ENCODE measurements around the gene STXBP5. TPM values are rescaled to one million over a fixed set of nuclear protein-coding genes. Genes with fewer than 3 reads are reported as not detected.

Gene STXBP5
- total RNA-seq, 1 donor from 2014 or later: 26.2 TPM

- ATAC-seq (no peak), DNase-seq (ENCODE audit: low spot score) (no peak)
- intact Hi-C loops (cut with DNase I): no loop called here
Observed at GRCh38 chr6:147268254-147268653, 64.0 kb downstream of the STXBP5 start.

- ATAC-seq (no peak), DNase-seq (ENCODE audit: low spot score) (no peak)
- intact Hi-C loops (cut with DNase I): no loop called here
Observed at GRCh38 chr6:147274012-147274411, 69.8 kb downstream of the STXBP5 start.

DNA sequence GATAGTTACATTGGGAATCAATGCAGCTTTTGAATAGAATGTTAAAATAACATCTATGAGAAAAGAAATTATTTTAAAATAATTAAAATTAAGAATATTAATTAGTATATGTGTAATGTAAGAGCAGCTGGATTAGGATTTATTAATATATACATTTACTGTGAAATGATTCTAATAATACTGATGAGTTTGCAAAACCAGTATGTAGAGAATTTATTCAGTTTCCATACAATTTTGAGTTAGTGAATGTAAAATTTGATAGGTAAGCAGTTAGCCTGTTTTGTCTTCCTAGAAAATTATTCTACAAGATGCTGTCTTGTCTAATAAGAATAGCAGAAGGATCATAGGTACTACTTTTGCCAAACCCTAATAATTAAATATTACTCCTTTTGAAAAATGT, 70.6 kb downstream of the STXBP5 start:
- intact Hi-C loops (cut with DNase I): no loop called here
- ATAC-seq (no peak), DNase-seq (ENCODE audit: low spot score) (no peak)

DNA sequence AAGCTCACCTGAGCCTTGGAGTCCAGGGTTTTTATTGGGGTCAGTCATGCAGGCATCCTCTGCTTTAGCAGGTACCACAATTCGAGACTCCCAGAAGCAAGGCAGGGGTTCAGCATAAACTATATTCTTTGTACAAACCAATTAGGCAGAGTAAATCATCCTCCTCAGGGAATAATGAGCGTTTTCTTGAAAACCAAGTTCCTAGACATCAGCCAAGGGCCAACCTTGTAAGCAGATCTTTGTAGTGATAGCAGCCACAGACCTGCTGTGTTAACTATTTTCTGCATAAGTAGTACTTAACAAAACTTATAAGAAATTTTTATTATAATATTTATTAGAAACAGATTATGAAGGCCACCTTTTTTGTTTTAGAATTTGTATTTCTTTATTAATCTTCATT, 74.7 kb downstream of the STXBP5 start:
- intact Hi-C loops (cut with DNase I): no loop called here
- no peak for DNase-seq (ENCODE audit: low spot score)
- ATAC-seq: no peak

DNA sequence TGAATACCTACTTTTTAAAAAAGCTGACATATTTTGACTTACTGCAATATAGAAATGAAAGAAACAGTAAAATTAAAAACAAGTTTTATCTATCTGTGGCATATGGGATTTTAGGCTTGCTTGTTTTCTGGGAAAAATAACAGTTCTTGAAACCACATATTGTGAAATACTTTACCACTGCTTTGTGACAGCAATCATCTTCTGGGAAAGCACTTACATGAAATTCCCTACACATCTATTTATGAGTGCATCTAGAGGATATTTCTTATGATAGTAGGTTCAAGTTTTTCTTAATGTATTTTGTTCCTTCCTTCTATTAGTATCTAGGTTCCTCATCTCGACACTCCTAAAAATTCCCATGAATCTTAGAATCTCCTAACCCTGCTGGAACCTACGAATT, 75.2 kb downstream of the STXBP5 start:
- ATAC-seq: peak; percentile 44
- intact Hi-C loops (cut with DNase I): no loop called here
- DNase-seq (ENCODE audit: low spot score): no peak

- intact Hi-C loops (cut with DNase I): no loop called here
- DNase-seq (ENCODE audit: low spot score): no peak
- no peak for ATAC-seq
Observed at GRCh38 chr6:147281895-147282565, 77.8 kb downstream of the STXBP5 start.

DNA sequence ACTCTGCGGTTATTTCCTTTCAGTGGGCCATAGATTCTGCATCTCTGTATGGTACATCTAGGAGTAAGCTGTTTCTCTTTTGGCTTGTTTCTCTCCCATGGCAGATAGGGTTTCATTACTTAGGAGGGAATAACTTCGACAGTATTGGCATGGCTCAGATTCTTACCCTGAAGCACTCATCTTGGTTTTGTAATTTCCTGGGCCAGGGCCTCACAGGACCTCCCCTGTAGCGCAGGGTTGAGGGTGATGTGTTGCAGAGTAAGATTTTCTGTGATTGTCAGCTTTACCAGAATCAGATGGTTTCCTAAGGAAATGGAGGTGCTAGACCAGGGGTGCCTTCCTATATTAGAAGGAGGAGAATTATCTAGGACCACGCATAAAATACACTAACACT, 78.3 kb downstream of the STXBP5 start:
- ATAC-seq: no peak
- intact Hi-C loops (cut with DNase I): no loop called here

DNA sequence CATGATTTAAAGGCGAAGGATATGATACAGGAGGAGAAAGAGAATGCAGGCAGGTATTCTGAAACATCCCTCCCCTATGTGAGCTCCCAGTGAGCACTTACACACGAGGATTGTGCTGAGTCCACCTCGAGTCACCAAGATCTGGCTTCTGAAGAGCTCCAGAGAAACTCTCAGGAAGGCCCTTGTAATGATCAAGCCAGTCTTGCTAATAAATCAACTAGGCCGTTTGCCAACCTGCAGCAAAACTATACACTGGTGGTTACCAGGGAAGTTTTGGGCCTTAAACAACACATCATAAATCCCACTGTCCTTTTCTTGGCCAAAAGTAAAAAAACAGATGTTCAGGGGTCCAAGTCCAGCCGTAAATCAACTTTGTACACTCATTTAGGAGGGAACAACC, 79.2 kb downstream of the STXBP5 start:
- ATAC-seq (no peak), DNase-seq (ENCODE audit: low spot score) (no peak)
- intact Hi-C loops (cut with DNase I): no loop called here

More for the DNA sequence above, 78.3 kb downstream of the STXBP5 start:
- no peak for DNase-seq (ENCODE audit: low spot score)

GRCh38 chr6:147285087-147285855, 81.1 kb downstream of the STXBP5 start:
- no peak for DNase-seq (ENCODE audit: low spot score)
- intact Hi-C loops (cut with DNase I): no loop called here
- ATAC-seq: peak; percentile 65

DNA sequence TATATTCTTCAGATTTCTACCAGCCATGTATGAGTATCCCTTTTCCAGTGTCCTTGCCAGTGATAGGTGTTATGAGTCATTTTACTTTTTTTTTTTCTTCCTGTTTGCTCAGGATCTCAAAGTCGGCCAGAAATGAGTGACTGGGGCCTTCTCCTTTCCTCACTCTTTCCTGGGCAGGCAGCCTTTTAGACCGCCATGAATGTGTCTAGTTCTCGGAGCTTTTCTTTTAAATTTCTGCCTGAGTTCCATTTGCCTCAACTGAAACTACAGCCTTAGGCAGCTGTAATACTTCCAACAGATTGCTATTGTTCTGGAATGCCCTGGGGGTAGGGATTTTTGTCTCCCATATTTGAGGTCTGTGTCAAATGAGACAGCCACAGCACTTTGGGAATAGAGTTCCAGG, 83.7 kb downstream of the STXBP5 start:
- intact Hi-C loops (cut with DNase I): no loop called here
- no peak for DNase-seq (ENCODE audit: low spot score)
- ATAC-seq: no peak

DNA sequence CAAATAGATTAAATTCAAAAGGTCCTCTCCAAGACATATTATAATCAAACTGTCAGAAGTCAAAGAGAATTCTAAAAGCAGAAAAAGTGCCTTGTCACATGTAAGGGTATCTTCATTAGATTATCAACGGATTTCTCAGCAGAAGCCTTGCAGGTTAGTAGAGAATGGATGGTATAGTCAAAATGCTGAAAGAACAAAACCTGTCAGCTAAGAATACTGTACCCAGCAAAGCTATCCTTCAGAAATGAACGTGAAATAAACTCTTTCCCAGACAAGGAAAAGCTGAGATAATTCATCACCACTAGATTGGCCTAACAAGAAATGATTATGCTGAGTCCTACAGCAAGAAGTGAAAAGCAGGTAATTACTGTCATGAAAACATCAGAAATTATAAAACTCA, 92.9 kb downstream of the STXBP5 start:
- DNase-seq (ENCODE audit: low spot score): no peak
- no peak for ATAC-seq
- intact Hi-C loops (cut with DNase I): no loop called here

- no peak for DNase-seq (ENCODE audit: low spot score)
- intact Hi-C loops (cut with DNase I): no loop called here
- ATAC-seq: no peak
Observed at GRCh38 chr6:147297663-147298316, 93.6 kb downstream of the STXBP5 start.

- ATAC-seq: no peak
- intact Hi-C loops (cut with DNase I): no loop called here
- DNase-seq (ENCODE audit: low spot score): no peak
Observed at GRCh38 chr6:147298461-147298860, 94.2 kb downstream of the STXBP5 start.

DNA sequence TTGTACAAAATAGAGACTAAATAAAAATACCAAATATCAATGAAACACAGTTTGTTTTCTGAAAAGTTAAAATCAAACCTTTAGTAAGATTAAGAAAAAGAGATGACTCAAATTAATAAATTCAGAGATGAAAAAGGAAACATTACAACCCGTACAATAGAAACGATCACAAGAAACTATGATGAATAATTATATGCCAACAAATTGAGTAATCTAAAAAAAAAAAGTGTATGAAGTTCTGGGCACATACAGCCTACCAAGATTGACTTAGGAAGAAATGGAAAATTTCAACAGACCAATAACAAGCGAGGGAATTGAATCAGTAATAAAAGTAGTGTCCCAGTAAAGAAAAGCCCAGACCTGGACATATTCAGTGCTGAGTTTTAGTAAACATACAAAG, 94.8 kb downstream of the STXBP5 start:
- no peak for ATAC-seq
- intact Hi-C loops (cut with DNase I): no loop called here

GRCh38 chr6:147301070-147301469, 96.9 kb downstream of the STXBP5 start:
- no peak for ATAC-seq
- intact Hi-C loops (cut with DNase I): no loop called here
- no peak for DNase-seq (ENCODE audit: low spot score)

More for the DNA sequence above, 94.8 kb downstream of the STXBP5 start:
- no peak for DNase-seq (ENCODE audit: low spot score)

GRCh38 chr6:147304016-147304415, 99.8 kb downstream of the STXBP5 start:
- DNase-seq (ENCODE audit: low spot score): no peak
- no peak for ATAC-seq
- intact Hi-C loops (cut with DNase I): no loop called here

DNA sequence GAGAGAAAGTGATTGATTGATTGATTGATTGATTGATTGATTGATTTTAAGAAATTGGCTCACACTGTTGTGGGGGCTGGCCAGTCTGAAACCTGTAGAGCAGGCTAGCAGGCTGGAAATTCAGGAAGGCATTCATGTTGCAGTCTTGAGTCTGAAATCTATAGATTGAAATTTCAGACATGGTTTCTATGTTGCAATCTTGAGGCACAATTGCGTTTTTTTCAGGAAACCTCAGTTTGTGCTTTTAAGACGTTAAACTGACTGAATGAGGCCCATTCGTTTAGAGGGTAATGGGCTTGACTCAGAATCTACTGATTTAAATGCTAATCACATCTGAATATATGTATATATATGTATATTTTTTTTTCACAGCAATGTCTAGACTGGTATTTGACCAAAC, 106.3 kb downstream of the STXBP5 start:
- no peak for DNase-seq (ENCODE audit: low spot score)
- intact Hi-C loops (cut with DNase I): no loop called here
- ATAC-seq: no peak

DNA sequence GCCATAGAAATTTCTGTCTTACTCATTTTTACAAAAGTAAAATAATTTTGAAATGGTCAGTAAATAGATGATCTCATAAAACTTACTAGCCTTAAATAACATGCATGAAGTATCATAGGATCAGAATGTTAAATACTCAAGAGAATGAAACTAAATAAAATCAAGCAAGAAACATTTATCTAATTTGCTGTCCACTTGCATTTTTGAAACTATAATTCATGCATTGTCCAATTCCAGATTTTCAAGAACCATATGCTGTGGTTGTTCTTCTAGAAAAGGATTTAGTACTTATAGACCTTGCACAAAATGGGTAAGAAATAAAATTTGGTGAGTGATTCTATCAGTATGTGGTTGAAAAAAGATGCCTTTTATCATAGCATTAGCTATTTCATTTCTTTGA, 107.0 kb downstream of the STXBP5 start:
- intact Hi-C loops (cut with DNase I): no loop called here
- DNase-seq (ENCODE audit: low spot score): no peak
- no peak for ATAC-seq

DNA sequence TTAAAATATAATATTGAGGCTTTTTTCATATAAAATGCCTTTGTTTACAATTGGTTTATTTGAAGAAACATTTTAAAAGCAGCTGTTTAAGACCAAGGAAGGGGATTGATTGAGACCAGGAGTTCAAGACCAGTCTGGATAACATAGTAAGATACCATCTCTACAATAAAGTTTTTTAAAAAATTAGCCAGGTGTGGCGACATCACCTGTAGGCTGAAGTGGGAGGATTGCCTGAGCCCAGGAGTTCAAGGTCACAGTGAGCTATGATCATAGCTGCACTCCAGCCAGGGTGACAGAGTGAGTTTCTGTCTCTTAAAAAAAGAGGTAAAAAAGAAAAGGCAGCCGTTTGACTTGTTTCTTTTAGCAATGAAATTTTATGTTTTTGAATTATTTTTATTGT, 117.0 kb downstream of the STXBP5 start:
- no peak for ATAC-seq
- intact Hi-C loops (cut with DNase I): no loop called here
- no peak for DNase-seq (ENCODE audit: low spot score)

Measured in sciatic nerve (tissue), 2 donors.